HK-2 (cell line): ENCODE results near the gene MARK1.
"Not testable (repeated sequence)": the region's sequence is repeated elsewhere in the genome, so short reads cannot be mapped to it uniquely, and the experiment has no call there.

Experiments used
- DNase-seq: peaks from one replicate; pipeline ENCODE4 v3.0.0-alpha.2; 2018; ENCODE audit not compliant: unreplicated experiment

The MARK1 gene

GRCh38 chr1:220528679-220529501, 954 bp downstream of the MARK1 start:
- DNase-seq = no peak

GRCh38 chr1:220529521-220530020, 1.6 kb downstream of the MARK1 start:
- no peak for DNase-seq

GRCh38 chr1:220533504-220534109, 5.7 kb downstream of the MARK1 start:
- DNase-seq = no peak

GRCh38 chr1:220544901-220545303, 17.0 kb downstream of the MARK1 start:
- no peak for DNase-seq

GRCh38 chr1:220550811-220551399, 23.0 kb downstream of the MARK1 start:
- no peak for DNase-seq

GRCh38 chr1:220551718-220552117, 23.8 kb downstream of the MARK1 start:
- no peak for DNase-seq

- DNase-seq = no peak
These were observed 24.8 kb downstream of the MARK1 start for GRCh38 chr1:220552672-220553260.

- DNase-seq = no peak
These were observed 28.7 kb downstream of the MARK1 start for GRCh38 chr1:220556641-220557040.

GRCh38 chr1:220563564-220563963, 35.6 kb downstream of the MARK1 start:
- no peak for DNase-seq

- no peak for DNase-seq
These were observed 36.3 kb downstream of the MARK1 start for GRCh38 chr1:220564216-220564615.

GRCh38 chr1:220565670-220566069, 37.7 kb downstream of the MARK1 start:
- DNase-seq = no peak

GRCh38 chr1:220566869-220567268, 38.9 kb downstream of the MARK1 start:
- no peak for DNase-seq

GRCh38 chr1:220572416-220572815, 44.5 kb downstream of the MARK1 start:
- no peak for DNase-seq

GRCh38 chr1:220573836-220574235, 45.9 kb downstream of the MARK1 start:
- no peak for DNase-seq

- DNase-seq = no peak
These were observed 48.0 kb downstream of the MARK1 start for GRCh38 chr1:220575718-220576497.

GRCh38 chr1:220577926-220578325, 50.0 kb downstream of the MARK1 start:
- DNase-seq = no peak

- no peak for DNase-seq
These were observed 51.4 kb downstream of the MARK1 start for GRCh38 chr1:220579317-220579716.

GRCh38 chr1:220592714-220593113, 64.8 kb downstream of the MARK1 start:
- DNase-seq = no peak

- no peak for DNase-seq
These were observed 66.4 kb downstream of the MARK1 start for GRCh38 chr1:220594356-220594755.

GRCh38 chr1:220595179-220595578, 67.2 kb downstream of the MARK1 start:
- DNase-seq = no peak

- no peak for DNase-seq
These were observed 77.0 kb downstream of the MARK1 start for GRCh38 chr1:220604926-220605325.

- DNase-seq = not testable (repeated sequence)
These were observed 77.7 kb downstream of the MARK1 start for GRCh38 chr1:220605651-220606050.
